GM12892 (cell line): Measurements from ENCODE around the gene FAM24B.
A peak's percentile ranks its signal among the peaks of the same experiment; 100 is the strongest.

Experiments
- DNase-seq: peaks from one replicate; pipeline ENCODE4 v3.0.0; 2011; ENCODE audit not compliant: insufficient read length
- FAIRE-seq: peaks from 2 replicates; lab custom pipeline; 2011; peaks lifted over from hg19 to GRCh38; lab: Jason Lieb, UNC
- POLR2A ChIP-seq: IDR thresholded peaks from 2 replicates; pipeline ENCODE4 v1.6.1; 2011; ENCODE audit warnings: low read depth, low read length, control low read depth
- POLR2AphosphoS5 ChIP-seq: IDR thresholded peaks from 2 replicates; pipeline ENCODE4 v1.6.1; 2011; ENCODE audit warnings: low read depth, low read length, control low read depth
- TAF1 ChIP-seq: IDR thresholded peaks from 2 replicates; pipeline ENCODE4 v1.6.1; 2011; ENCODE audit warnings: low read depth, mild to moderate bottlenecking, control low read depth, low read length, borderline replicate concordance

The FAM24B gene

DNA sequence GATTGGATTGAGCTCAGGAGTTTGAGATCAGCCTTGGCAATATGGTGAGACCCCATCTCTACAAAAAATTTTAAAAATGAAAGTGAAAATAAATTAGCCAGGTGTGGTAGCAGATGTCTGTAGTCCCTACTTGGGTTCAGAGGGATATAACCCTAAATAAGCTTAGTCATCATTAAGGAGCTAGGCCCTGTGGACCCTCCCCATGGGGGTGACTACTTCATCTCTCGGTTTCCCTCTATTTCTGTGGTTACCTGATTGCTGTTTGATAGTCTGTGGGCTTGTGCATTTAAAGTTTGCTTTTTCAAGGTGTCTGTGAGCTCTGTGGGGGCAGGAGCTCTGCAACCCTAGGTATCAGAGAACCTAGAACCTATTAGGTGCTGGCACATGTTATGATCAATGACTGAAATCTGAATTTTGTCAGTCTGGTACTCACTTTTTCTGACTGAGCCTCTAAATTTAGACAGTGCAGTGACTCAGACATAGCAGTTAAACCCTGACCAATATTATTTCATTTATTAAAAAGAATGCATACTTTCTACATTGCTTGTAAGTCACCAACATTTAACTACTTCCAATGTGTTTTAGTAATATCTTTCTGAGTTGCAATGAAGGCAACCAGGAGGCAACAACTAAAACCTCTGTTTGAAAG lies 25.6 kb downstream of the FAM24B start:
- TF ChIP-seq POLR2AphosphoS5: no peak
- no peak for FAIRE-seq
- no peak for DNase-seq

DNA sequence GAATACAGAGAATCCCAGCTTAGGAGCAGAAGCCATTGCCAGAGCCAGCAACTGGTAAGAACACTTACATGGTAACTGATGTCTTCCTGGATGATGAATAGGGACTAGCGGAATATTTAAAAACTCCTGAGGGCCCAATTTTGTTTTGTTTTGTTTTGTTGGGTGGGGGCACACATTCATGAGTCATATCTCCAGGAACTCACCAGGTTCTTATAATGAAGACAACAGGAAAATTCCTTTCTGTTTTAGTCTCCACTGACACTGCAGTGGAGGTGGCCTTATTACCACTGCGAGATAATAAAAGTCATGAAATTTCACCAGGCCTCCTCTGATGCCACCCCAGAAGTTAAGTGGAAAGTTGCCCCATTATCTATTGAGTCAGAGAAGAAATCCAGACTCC lies 27.1 kb downstream of the FAM24B start:
- FAIRE-seq (no peak), DNase-seq (no peak)
- TF ChIP-seq POLR2AphosphoS5 (no peak), TAF1 (no peak), POLR2A (no peak)

DNA sequence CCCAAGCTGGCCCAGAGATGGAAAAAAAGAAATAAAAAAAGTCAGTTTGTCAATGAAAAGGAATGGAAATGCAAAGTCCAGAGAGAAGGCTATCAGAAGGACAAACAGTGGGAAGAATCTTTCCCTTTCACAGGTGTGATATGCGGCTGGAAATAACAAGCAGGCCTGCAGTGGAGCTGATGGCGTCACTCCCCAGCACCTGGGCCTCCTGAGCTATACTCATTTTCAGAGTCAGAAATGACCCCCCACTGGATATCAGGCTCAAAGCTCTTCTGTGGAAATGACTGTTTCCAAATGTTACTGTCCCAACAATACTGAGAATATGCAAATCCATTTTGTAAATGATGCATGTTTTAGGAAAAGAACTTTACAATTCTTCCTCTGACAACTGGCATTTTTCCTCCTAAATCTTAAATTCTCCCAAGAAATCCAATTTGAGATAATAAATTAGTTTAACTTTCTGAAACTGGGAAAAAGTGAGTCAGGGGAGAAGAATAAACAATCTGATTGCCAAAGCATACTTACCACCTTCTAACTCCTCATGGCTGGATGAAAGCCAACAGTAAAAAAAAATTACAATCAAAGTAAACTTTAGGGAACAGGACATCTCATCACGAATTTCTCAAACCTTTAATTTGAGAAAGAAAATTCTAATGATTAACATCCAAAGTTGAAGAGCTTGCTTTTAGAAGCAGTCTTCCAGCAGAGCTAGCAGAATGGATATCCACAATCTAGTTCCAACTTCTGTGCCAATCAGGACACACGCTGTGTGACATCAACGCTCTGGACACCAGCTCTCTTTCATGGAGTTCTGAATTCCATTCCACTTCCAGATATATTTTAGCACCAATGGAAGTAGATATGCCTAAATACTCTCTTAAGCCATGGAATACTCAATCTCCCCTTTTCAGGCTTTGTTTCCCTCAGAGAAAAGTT lies 28.4 kb downstream of the FAM24B start:
- TF ChIP-seq POLR2AphosphoS5: no peak
- no peak for TF ChIP-seq TAF1
- no peak for TF ChIP-seq POLR2A
- FAIRE-seq: peak; percentile 74
- no peak for DNase-seq

DNA sequence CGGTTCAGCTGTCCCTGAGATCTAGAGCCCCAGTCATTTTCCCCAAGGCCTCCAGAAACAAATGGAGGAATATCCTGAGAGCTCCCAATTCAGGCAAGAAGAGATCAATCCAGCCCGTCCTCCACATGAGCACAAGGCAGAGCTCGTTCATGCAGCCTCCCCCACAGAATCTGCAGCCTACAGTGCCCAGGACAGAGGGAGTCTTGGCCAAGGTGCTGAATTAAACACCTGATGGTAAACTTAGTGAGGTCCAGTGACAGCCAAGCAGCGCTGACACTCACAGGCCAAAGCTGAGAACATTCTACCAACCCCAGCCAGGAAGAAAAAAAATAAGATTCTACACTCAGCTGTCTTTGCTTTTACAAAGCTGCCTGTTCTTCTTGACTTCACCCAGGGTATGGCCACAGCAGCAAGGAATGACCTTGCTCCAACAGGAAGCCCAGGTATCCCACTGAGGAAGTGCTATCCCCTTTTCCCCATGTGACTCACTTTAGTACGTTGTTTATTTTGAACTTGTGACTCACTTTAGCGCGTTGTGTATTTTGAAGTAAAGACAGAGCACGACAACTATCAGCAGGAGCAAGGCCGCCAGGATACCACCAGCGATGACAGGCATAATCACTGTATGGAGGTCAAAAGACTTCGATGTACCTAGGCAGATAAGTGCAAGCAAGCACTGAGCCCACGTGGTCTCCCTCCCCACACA lies 29.3 kb downstream of the FAM24B start:
- no peak for FAIRE-seq
- DNase-seq: no peak
- TF ChIP-seq POLR2A (no peak), POLR2AphosphoS5 (no peak), TAF1 (no peak)

DNA sequence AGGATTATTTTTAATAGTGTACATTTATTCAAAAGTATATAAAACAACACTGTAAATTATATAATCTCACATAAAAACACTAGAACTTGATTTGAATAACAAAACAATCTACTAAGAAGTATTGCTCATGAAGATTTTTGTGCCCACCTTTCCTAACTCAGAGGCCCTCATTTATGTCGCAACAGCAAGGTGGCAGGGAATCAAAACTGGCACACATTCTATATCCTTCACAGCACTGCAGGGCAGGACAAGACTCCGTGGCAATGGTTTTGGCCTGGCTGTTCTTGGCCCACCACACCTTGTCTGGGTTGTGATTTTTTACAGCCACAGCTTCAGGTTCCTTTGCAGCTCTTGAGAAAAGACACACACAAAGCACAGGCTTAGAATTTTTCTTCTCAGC lies 30.3 kb downstream of the FAM24B start:
- DNase-seq (no peak), FAIRE-seq (no peak)
- TF ChIP-seq POLR2AphosphoS5: no peak
- TF ChIP-seq POLR2A: no peak

DNA sequence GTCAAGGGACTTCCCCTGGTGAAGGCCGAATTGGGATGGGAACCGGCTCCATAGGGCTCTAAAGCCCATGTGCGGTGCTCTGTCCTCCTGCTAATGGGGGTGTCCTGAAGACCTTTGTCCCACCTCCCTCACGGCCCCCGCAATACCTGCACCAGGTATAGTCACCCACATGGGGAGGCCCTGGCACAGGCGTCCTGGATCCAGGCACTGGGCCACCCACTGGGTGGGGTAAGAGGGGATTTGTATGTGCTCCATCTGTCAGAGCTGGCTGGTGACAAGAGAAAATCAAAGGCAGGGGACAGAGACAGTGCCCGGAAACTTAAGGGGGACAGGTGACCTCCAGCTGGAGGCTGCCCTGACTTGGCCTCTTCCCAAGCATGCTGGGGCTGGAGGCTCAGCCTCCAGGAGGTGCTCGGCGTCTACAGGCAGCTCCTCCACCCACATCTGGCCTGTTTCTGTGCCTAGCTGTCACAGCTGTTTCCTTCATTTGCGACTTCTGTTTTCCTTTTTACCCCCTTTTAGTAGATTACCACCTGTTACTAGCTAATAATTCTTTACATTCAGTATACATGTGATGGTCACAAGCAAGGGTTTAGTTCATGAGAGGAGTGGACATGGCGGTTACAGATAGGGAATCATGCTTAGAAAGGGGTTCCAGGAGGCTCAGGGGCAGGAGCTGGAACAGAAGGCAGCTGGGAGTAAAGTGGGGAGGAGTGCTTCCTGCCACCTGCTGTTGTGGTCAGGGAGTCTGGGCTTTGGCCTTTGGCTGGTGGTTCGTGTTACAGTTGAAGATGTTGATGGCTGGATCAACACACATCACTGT lies 31.4 kb downstream of the FAM24B start:
- FAIRE-seq (no peak), DNase-seq (no peak)
- TF ChIP-seq TAF1 (no peak), POLR2AphosphoS5 (no peak), POLR2A (no peak)

DNA sequence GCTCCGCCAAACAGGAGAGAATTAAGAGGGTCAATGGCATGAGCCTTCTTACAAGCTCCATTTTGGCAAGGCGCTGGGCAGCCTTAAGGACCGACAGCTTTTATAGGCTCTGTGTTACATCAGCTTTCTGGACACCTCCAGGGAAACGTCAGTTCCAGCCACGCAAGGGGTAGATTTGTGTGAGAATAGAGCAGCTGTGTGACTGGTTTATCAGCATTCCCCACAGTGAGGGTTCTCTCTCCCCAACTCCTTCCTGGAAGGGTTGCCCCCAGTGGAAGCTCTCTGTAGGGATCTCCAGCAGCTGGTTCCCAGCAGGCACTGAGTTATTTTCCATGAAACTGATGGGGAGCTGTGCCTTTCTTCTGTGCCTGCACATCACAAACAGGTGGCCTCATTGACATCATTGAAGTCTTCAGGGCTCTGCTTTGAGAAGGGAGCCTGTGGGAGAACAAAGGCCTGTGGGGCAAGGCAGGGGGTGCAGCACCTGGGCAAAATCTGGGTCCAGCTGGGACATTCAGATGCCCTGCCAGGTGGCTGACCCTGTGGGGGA lies 33.5 kb downstream of the FAM24B start, which contains the start of gene CUZD1:
Gene CUZD1 (minus strand): TSS at position 75 of the 550 bp plus-strand sequence. CDS start 14 bp downstream, at position 61.
- FAIRE-seq (no peak), DNase-seq (no peak)
- TF ChIP-seq POLR2A (no peak), POLR2AphosphoS5 (no peak), TAF1 (no peak)

DNA sequence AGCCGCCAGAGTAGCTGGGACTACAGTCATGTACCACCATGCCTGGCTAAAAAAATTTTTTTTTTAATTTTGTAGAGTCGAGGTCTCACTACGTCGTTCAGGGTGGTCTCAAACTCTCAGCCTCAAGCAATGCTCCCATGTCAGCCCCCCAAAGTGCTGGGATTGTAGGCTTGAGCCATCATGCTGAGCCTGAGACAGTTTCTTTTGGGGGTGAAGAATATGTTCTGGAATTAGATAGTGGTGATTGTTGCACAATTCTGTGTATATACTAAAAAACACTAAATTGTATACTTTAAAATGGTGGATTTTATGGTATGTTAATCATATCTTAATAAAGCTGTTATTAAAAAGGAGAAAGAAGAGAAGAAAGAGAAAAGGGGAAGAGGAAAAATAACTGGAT lies 35.2 kb downstream of the FAM24B start:
- no peak for DNase-seq
- no peak for FAIRE-seq
- TF ChIP-seq TAF1 (no peak), POLR2A (no peak), POLR2AphosphoS5 (no peak)

DNA sequence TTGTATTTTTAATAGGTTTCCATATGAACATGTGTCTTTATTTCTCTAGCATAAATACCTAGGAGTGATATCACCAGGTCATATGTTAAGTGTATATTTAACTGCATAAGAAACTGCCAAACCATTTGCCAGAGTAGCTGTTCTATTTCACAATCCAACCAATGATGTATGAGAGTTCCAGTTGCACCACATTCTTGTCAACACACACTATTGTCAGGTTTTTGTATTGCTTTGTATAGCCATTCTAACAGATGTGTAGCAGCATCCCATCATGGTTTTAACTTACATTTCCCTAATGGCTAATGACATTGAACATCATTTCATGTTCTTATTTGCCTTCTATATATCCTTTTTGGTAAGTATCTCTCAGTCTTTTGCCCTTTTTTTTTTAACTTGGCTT lies 37.8 kb downstream of the FAM24B start:
- no peak for DNase-seq
- no peak for FAIRE-seq
- TF ChIP-seq POLR2AphosphoS5: no peak
- TF ChIP-seq TAF1: no peak
- TF ChIP-seq POLR2A: no peak

DNA sequence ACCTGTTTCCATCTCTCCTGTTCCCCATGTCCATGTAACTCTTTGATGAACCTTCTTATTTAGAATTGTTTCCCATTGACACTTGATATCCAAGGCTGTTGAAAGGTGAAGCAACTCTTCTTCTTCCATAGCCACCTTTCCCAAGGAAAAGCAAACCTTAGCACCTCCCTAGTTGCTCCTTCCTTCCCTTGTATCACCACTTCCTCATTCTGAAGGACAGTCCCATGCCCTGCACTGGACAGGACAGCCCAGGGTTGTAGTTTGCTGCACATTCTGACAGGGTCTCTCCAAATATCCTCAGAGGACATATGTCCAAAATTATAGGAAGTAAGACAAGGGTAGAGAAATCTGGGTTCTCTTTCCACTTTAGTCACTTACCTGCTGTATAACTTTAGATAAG lies 39.9 kb downstream of the FAM24B start:
- no peak for TF ChIP-seq TAF1
- FAIRE-seq (no peak), DNase-seq (no peak)

DNA sequence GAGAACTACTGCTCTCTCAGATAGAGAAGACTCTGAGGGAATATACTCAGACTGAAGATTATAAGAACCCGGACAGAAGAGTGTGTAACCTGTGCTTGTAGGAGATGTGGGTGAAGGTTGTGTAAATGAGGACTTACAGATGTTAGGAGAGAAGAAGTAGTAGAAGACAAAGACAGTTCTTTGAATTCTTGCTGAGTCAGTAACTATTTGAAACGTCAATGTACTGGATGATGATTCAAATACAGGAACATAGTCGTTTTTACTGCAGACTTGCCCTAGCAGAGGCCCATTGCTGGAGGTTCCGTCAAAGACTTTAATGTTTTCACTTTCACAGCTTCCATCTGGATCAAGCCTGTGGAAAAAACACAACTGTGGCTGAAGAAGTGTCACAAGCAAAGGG lies 40.5 kb downstream of the FAM24B start:
- no peak for FAIRE-seq
- DNase-seq: no peak

More for the DNA sequence above, 40.5 kb downstream of the FAM24B start:
- no peak for TF ChIP-seq POLR2A
- TF ChIP-seq POLR2AphosphoS5: no peak
- no peak for TF ChIP-seq TAF1
